ENCODE measurements around the gene PI4K2A.

- TF ChIP-seq CTCF (IDR thresholded peaks at IDR 0.05; ENCODE audit: low read length) (no peak), EZH2 (IDR thresholded peaks at IDR 0.05; ENCODE audit: borderline replicate concordance, low read length) (no peak)
Measured at GRCh38 chr10:97679594-97679993, 39.1 kb downstream of the PI4K2A start.
